H1 (cell line): ENCODE results near the gene PREX1. TPM values are rescaled to one million over a fixed set of nuclear protein-coding genes. Genes with fewer than 3 reads are reported as not detected.

ENCODE experiments used
- CTCF ChIA-PET: fragments of 300-600 bp; sonication (Branson Sonifier 250); formaldehyde crosslinking; loops from one replicate; lab custom pipeline; 2021; ENCODE audit not compliant: partially characterized antibody; lab: Charles Lee
- POLR2A ChIA-PET: fragments of 300-600 bp; sonication (Branson Sonifier 250); formaldehyde crosslinking; loops from one replicate; lab custom pipeline; 2021; ENCODE audit warnings: inconsistent platforms; ENCODE audit not compliant: partially characterized antibody; lab: Charles Lee
- DNase-seq, 2 experiments: peaks; one replicate each; pipeline versions ENCODE4 v3.0.0 to v3.0.0-alpha.2; 2010 to 2022; ENCODE audit warnings: low spot score in 2 of 2, low read depth in 1 of 2, mixed read lengths in 1 of 2
- FAIRE-seq: peaks from 2 replicates; lab custom pipeline; 2011; peaks lifted over from hg19 to GRCh38; lab: Jason Lieb, UNC
- H2AFZ ChIP-seq: 2 replicates; pipeline ENCODE4 v1.8.1; 2012; ENCODE audit warnings: low read length, inconsistent platforms
- H2AK5ac ChIP-seq: 2 replicates; pipeline ENCODE4 v1.6.1; 2013; ENCODE audit warnings: low read depth, low read length
- H2BK120ac ChIP-seq: replicated peaks from 2 replicates; pipeline ENCODE3; 2013; ENCODE audit warnings: low read depth, low read length, inconsistent platforms
- H2BK12ac ChIP-seq: 2 replicates; pipeline ENCODE4 v1.6.1; 2013; ENCODE audit warnings: low read depth, low read length
- H2BK15ac ChIP-seq: 2 replicates; pipeline ENCODE4 v1.6.1; 2013; ENCODE audit warnings: low read length
- H2BK20ac ChIP-seq: 2 replicates; pipeline ENCODE4 v1.6.1; 2013; ENCODE audit warnings: low read length
- H2BK5ac ChIP-seq: 2 replicates; pipeline ENCODE4 v1.6.1; 2013; ENCODE audit warnings: low read depth, low read length
- H3K14ac ChIP-seq: 2 replicates; pipeline ENCODE4 v1.6.1; 2013; ENCODE audit warnings: inconsistent platforms; ENCODE audit not compliant: insufficient read length
- H3K18ac ChIP-seq: 2 replicates; pipeline ENCODE4 v1.6.1; 2013; ENCODE audit warnings: low read length; ENCODE audit errors: extremely low read depth
- H3K23ac ChIP-seq: 2 replicates; pipeline ENCODE4 v1.6.1; 2013; ENCODE audit warnings: inconsistent platforms; ENCODE audit not compliant: insufficient read length
- H3K23me2 ChIP-seq: 2 replicates; pipeline ENCODE4 v1.6.1; 2013; ENCODE audit warnings: low read depth, low read length
- H3K27ac ChIP-seq: 2 replicates; pipeline ENCODE4 v1.6.1; 2011; ENCODE audit warnings: low read depth, low read length, inconsistent platforms
- H3K27me3 ChIP-seq, 4 experiments: replicated peaks in 1 of 4; 1 replicate in 1 of 4; 2 replicates in 3 of 4; pipeline versions ENCODE4 v1.6.1 to v1.8.1; 2011 to 2013; ENCODE audit warnings: low read length in 3 of 4, mild to moderate bottlenecking in 3 of 4, inconsistent platforms in 2 of 4, mixed read lengths in 2 of 4, moderate library complexity in 1 of 4; ENCODE audit not compliant: control insufficient read depth in 3 of 4, insufficient read depth in 3 of 4; ENCODE audit errors: extremely low read depth in 1 of 4
- H3K36me3 ChIP-seq, 4 experiments: 2 replicates each; pipeline versions ENCODE4 v1.6.1 to v1.8.1; 2011 to 2013; ENCODE audit warnings: mild to moderate bottlenecking in 4 of 4, low read length in 3 of 4, moderate library complexity in 2 of 4, control low read depth in 1 of 4, inconsistent platforms in 1 of 4; ENCODE audit not compliant: insufficient read depth in 4 of 4, control insufficient read depth in 2 of 4
- H3K4ac ChIP-seq: replicated peaks from 2 replicates; pipeline ENCODE3; 2013; ENCODE audit warnings: low read length, low read depth, mixed read lengths, inconsistent platforms; ENCODE audit not compliant: insufficient read length
- H3K4me1 ChIP-seq, 4 experiments: replicated peaks in 1 of 4; 1 replicate in 1 of 4; 2 replicates in 3 of 4; pipeline versions ENCODE4 v1.6.1 to v1.8.1; 2011 to 2013; ENCODE audit warnings: low read length in 3 of 4, inconsistent platforms in 2 of 4, mixed read lengths in 1 of 4; ENCODE audit not compliant: insufficient read depth in 4 of 4, control insufficient read depth in 3 of 4
- H3K4me2 ChIP-seq, 2 experiments: 2 replicates each; pipeline versions ENCODE4 v1.6.1 to v1.8.1; 2011 to 2013; ENCODE audit warnings: low read depth in 2 of 2, low read length in 2 of 2, control low read depth in 1 of 2, inconsistent platforms in 1 of 2, mild to moderate bottlenecking in 1 of 2; ENCODE audit not compliant: insufficient read depth in 1 of 2
- H3K4me3 ChIP-seq, 4 experiments: fragments of 200-600, 300-600 bp in 1 of 4; sonication (generic), shearing (Covaris generic), sonication (Bioruptor Twin) in 1 of 4; 2 replicates each; pipeline versions ENCODE4 v1.5.1 to v1.8.1; 2011 to 2016; ENCODE audit warnings: low read length in 4 of 4, low read depth in 3 of 4, control low read depth in 2 of 4, inconsistent platforms in 2 of 4, mild to moderate bottlenecking in 2 of 4, mixed read lengths in 1 of 4, moderate library complexity in 1 of 4; ENCODE audit not compliant: insufficient read depth in 2 of 4; ENCODE audit errors: extremely low read depth in 1 of 4
- H3K56ac ChIP-seq: replicated peaks from 2 replicates; pipeline ENCODE3; 2013; ENCODE audit warnings: low read depth, mild to moderate bottlenecking, mixed read lengths, low read length, inconsistent platforms; ENCODE audit not compliant: insufficient read length
- H3K79me1 ChIP-seq: 2 replicates; pipeline ENCODE4 v1.6.1; 2013; ENCODE audit warnings: low read depth, low read length, control low read depth
- H3K79me2 ChIP-seq, 2 experiments: 2 replicates each; pipeline versions ENCODE4 v1.6.1 to v1.8.1; 2012 to 2013; ENCODE audit warnings: low read length in 2 of 2, mild to moderate bottlenecking in 2 of 2, inconsistent platforms in 1 of 2; ENCODE audit not compliant: insufficient read depth in 2 of 2, control insufficient read depth in 1 of 2
- H3K9ac ChIP-seq, 4 experiments: replicated peaks in 1 of 4; 1 replicate in 1 of 4; 2 replicates in 3 of 4; pipeline versions ENCODE4 v1.6.1 to v1.8.1; 2011 to 2013; ENCODE audit warnings: low read depth in 3 of 4, low read length in 3 of 4, control low read depth in 2 of 4, mild to moderate bottlenecking in 2 of 4, moderate library complexity in 2 of 4, inconsistent platforms in 1 of 4; ENCODE audit errors: extremely low read depth in 1 of 4
- H3K9me3 ChIP-seq, 2 experiments: 2 replicates each; pipeline versions ENCODE4 v1.6.1 to v1.8.1; 2012 to 2013; ENCODE audit warnings: mild to moderate bottlenecking in 2 of 2, moderate library complexity in 2 of 2, control low read depth in 1 of 2, inconsistent platforms in 1 of 2, low read depth in 1 of 2, low read length in 1 of 2, mixed read lengths in 1 of 2; ENCODE audit not compliant: insufficient read depth in 2 of 2
- H4K20me1 ChIP-seq, 2 experiments: replicated peaks in 1 of 2; 2 replicates each; pipeline versions ENCODE3 to v1.8.1; 2011 to 2013; ENCODE audit warnings: inconsistent platforms in 2 of 2, low read length in 2 of 2, mild to moderate bottlenecking in 1 of 2; ENCODE audit not compliant: insufficient read depth in 2 of 2, control insufficient read depth in 1 of 2
- H4K5ac ChIP-seq: 2 replicates; pipeline ENCODE4 v1.6.1; 2013; ENCODE audit warnings: low read length, low read depth, mixed read lengths, inconsistent platforms; ENCODE audit not compliant: insufficient read length
- H4K8ac ChIP-seq: 2 replicates; pipeline ENCODE4 v1.8.0; 2013; ENCODE audit warnings: mild to moderate bottlenecking, moderate library complexity, low read length, inconsistent platforms; ENCODE audit not compliant: insufficient read depth; ENCODE audit errors: extremely low read depth
- H4K91ac ChIP-seq: replicated peaks from 2 replicates; pipeline ENCODE3; 2013; ENCODE audit warnings: low read length, mixed read lengths, inconsistent platforms; ENCODE audit not compliant: insufficient read length
- ATF3 ChIP-seq: IDR thresholded peaks from 2 replicates; pipeline ENCODE4 v1.6.1; 2011; ENCODE audit warnings: low read depth, mild to moderate bottlenecking, low read length; ENCODE audit not compliant: insufficient read depth
- CHD1 ChIP-seq: IDR thresholded peaks from 2 replicates; pipeline ENCODE4 v1.6.1; 2012; ENCODE audit warnings: low read depth, low read length, improper control_type of control experiment
- RFX5 ChIP-seq: IDR thresholded peaks from 2 replicates; pipeline ENCODE4 v1.6.1; 2011; ENCODE audit warnings: low read depth, low read length, improper control_type of control experiment, borderline replicate concordance
- RNF2 ChIP-seq: fragments of 200-900, 300-1000 bp; sonication (generic); IDR thresholded peaks from 2 replicates; pipeline ENCODE4 v1.7.1; 2016; ENCODE audit warnings: borderline replicate concordance, low read depth, mild to moderate bottlenecking, antibody characterized with exemption, low read length; ENCODE audit not compliant: poor library complexity, severe bottlenecking; ENCODE audit errors: missing control alignments
- SP1 ChIP-seq: IDR thresholded peaks from 2 replicates; pipeline ENCODE4 v1.6.1; 2011; ENCODE audit warnings: low read depth, low read length
- SRF ChIP-seq: IDR thresholded peaks from 2 replicates; pipeline ENCODE4 v1.6.1; 2011; ENCODE audit warnings: mild to moderate bottlenecking, low read depth, low read length, moderate library complexity
- WGBS, 2 experiments: shearing (Covaris generic) in 1 of 2; methylation state at CpG; one replicate each; pipeline versions ENCODE4 v1.1.6 to v1.1.7; 2013 to 2015; ENCODE audit warnings: low lambda C conversion rate in 2 of 2, mixed read lengths in 2 of 2, inconsistent platforms in 1 of 2, low coverage in 1 of 2, missing lambda C conversion rate in 1 of 2; ENCODE audit not compliant: insufficient replicate concordance in 2 of 2, insufficient coverage in 1 of 2, insufficient read length in 1 of 2; ENCODE audit errors: extremely low coverage in 1 of 2, missing lambda C conversion rate in 1 of 2; 5-methylcytosine and 5-hydroxymethylcytosine counted together
- polyA plus RNA-seq, 7 experiments: library from polyadenylated mRNA; depleted of rRNA in 3 of 7; stranded (reverse) in 5 of 7; unstranded in 2 of 7; fragments of >200 nt in 5 of 7; fragments of 200-250 nt in 2 of 7; gene quantifications; 1 replicate in 5 of 7; 2 replicates in 1 of 7; 4 replicates in 1 of 7; pipeline versions ENCODE4 v1.2.1 to v1.2.3, GENCODE V29; 2011 to 2013; ENCODE audit warnings: missing spikeins in 2 of 7, mixed read lengths in 2 of 7
- total RNA-seq: library from RNA; stranded (reverse); fragmentation: NEBNext Ultra II Directional; extraction: Animal tissue kit (Norgen Biotek cat#: 25700); gene quantifications from 2 replicates; pipeline ENCODE4 v1.2.1, GENCODE V29; 2021

PREX1 gene
- total and polyA plus RNA-seq, 2 of the 8 experiments (the other 6 are each of a cell fraction or from before 2014, with no cell fraction given) = 10.7 to 12.8 TPM

- no peak overlapping the region for H3K23ac ChIP-seq
- no peak for FAIRE-seq
These were observed 94.5 kb downstream of the PREX1 start for GRCh38 chr20:48733296-48733790.

More at GRCh38 chr20:48733296-48733790, 94.5 kb downstream of the PREX1 start:
- Histone ChIP-seq H4K8ac (no peak overlapping the region), H3K14ac (no peak overlapping the region), H3K9me3 (no peaks in the 10 kb centered on the region), H3K79me2 (no peaks in the 10 kb centered on the region), H2BK20ac (no peak overlapping the region), H3K4me2 (no peak overlapping the region), H2AK5ac (no peak overlapping the region), H3K36me3 (no peaks in the 10 kb centered on the region), H3K27me3 (no peaks in the 10 kb centered on the region), H3K27ac (no peak overlapping the region), H3K4me3 (no peak overlapping the region), H2AFZ (no peak overlapping the region), H3K79me1 (no peaks in the 10 kb centered on the region), H3K23me2 (peaks cover 2% of the 10 kb centered on the region; the same call in 1 of the 2 replicates), H4K5ac (no peak overlapping the region), H2BK12ac (no peak overlapping the region), H3K56ac (no peak overlapping the region), H3K9ac (no peak overlapping the region), H3K4ac (no peak overlapping the region), H2BK5ac (no peak overlapping the region), H2BK120ac (no peak overlapping the region), H4K20me1 (no peaks in the 10 kb centered on the region), H3K18ac (no peak overlapping the region), H2BK15ac (no peak overlapping the region), H3K4me1 (peaks cover 0 to 5% (median 0%) of the 10 kb centered on the region in 4 experiments; a peak in 3 of 7 replicates), H4K91ac (no peak overlapping the region)
- TF ChIP-seq RNF2 (no peak), CHD1 (no peak), SP1 (peak; percentile 50; the same call in 1 of the 2 replicates), SRF (no peak), RFX5 (peak; percentile 75), ATF3 (no peak)
- CTCF ChIA-PET = interaction anchor here (0.6 to 1.4 kb wide), 2 partner anchors 76 to 809 kb away, joined by 4 to 5 read pairs; no protein-coding TSS in a partner anchor
- 87% methylated on average over 3 of the region's 3 CpGs; no CpG with 5 or more reads in 1 of the 2 experiments for WGBS, 2 experiments
- DNase-seq = no peak
- POLR2A ChIA-PET = interaction anchor here (1.1 kb wide), 1 partner anchor 18 kb away, joined by 4 read pairs; no protein-coding TSS in a partner anchor
